ENCODE measurements around the gene REG4.

Gene REG4

GRCh38 chr1:119771770-119772169 is 39.5 kb downstream of the REG4 start:
- H3K79me1 ChIP-seq (ENCODE audit: low read length): no peaks in the 10 kb centered on the region
- H3K27ac ChIP-seq (ENCODE audit: low read depth, low read length): no peak overlapping the region
- no peaks in the 10 kb centered on the region for H3K79me2 ChIP-seq (ENCODE audit: control insufficient read depth, insufficient read depth, low read length, poor library complexity)

GRCh38 chr1:119771016-119771415 is 40.2 kb downstream of the REG4 start:
- no CpG with 5 or more reads among the region's 2 CpGs for WGBS (ENCODE audit: extremely low coverage, insufficient coverage, insufficient read length)
- Histone ChIP-seq H2BK120ac (ENCODE audit: insufficient read depth, low read length, poor library complexity) (no peak overlapping the region), H3K27me3 (ENCODE audit: insufficient read depth, low read length) (no peaks in the 10 kb centered on the region), H4K91ac (ENCODE audit: low read depth, low read length) (no peak overlapping the region), H2AK5ac (ENCODE audit: low read length) (no peak overlapping the region), H2BK5ac (ENCODE audit: low read depth, low read length, poor library complexity) (no peak overlapping the region), H3K4me1 (ENCODE audit: control insufficient read depth in 1 of 2, insufficient read depth in 2 of 2, low read length in 2 of 2) (peaks cover 3 to 6% of the 10 kb centered on the region in 2 experiments), H3K36me3 (ENCODE audit: control insufficient read depth in 1 of 2, insufficient read depth in 2 of 2, low read length in 2 of 2) (no peaks in the 10 kb centered on the region), H2BK12ac (ENCODE audit: low read length) (no peak overlapping the region), H3K14ac (ENCODE audit: low read length) (no peak overlapping the region), H4K12ac (ENCODE audit: low read depth, low read length) (no peak overlapping the region), H3K79me2 (ENCODE audit: control insufficient read depth, insufficient read depth, low read length, poor library complexity) (no peaks in the 10 kb centered on the region), H3K4me2 (ENCODE audit: low read length) (no peak overlapping the region), H2AFZ (ENCODE audit: insufficient read depth, low read length, poor library complexity) (no peak overlapping the region), H3K27ac (ENCODE audit: low read depth, low read length) (no peak overlapping the region), H4K8ac (ENCODE audit: low read depth, low read length) (no peak overlapping the region), H3K9me3 (ENCODE audit: insufficient read depth, low read depth, low read length) (no peaks in the 10 kb centered on the region), H3K79me1 (ENCODE audit: low read length) (no peaks in the 10 kb centered on the region), H3K4me3 (ENCODE audit: low read depth, low read length) (no peak overlapping the region), H3K9ac (ENCODE audit: low read length) (no peak overlapping the region), H3K23ac (ENCODE audit: low read length) (no peak overlapping the region), H3K4ac (ENCODE audit: low read depth, low read length) (no peak overlapping the region), H3K18ac (ENCODE audit: low read length) (no peak overlapping the region)
- no peak for DNase-seq

More at GRCh38 chr1:119771770-119772169, 39.5 kb downstream of the REG4 start:
- Histone ChIP-seq H3K4me1 (ENCODE audit: control insufficient read depth in 1 of 2, insufficient read depth in 2 of 2, low read length in 2 of 2) (peaks cover 3 to 6% of the 10 kb centered on the region in 2 experiments), H3K14ac (ENCODE audit: low read length) (no peak overlapping the region), H3K4ac (ENCODE audit: low read depth, low read length) (no peak overlapping the region), H2AFZ (ENCODE audit: insufficient read depth, low read length, poor library complexity) (no peak overlapping the region), H3K36me3 (ENCODE audit: control insufficient read depth in 1 of 2, insufficient read depth in 2 of 2, low read length in 2 of 2) (no peaks in the 10 kb centered on the region), H3K4me3 (ENCODE audit: low read depth, low read length) (no peak overlapping the region), H3K27me3 (ENCODE audit: insufficient read depth, low read length) (no peaks in the 10 kb centered on the region), H4K8ac (ENCODE audit: low read depth, low read length) (no peak overlapping the region), H4K91ac (ENCODE audit: low read depth, low read length) (no peak overlapping the region), H3K4me2 (ENCODE audit: low read length) (no peak overlapping the region), H2BK5ac (ENCODE audit: low read depth, low read length, poor library complexity) (no peak overlapping the region), H3K9ac (ENCODE audit: low read length) (no peak overlapping the region), H2AK5ac (ENCODE audit: low read length) (no peak overlapping the region), H4K12ac (ENCODE audit: low read depth, low read length) (no peak overlapping the region), H2BK120ac (ENCODE audit: insufficient read depth, low read length, poor library complexity) (no peak overlapping the region), H3K23ac (ENCODE audit: low read length) (no peak overlapping the region), H2BK12ac (ENCODE audit: low read length) (no peak overlapping the region), H3K9me3 (ENCODE audit: insufficient read depth, low read depth, low read length) (no peaks in the 10 kb centered on the region), H3K18ac (ENCODE audit: low read length) (no peak overlapping the region)
- DNase-seq: no peak
- WGBS (ENCODE audit: extremely low coverage, insufficient coverage, insufficient read length): no CpG with 5 or more reads among the region's 3 CpGs

GRCh38 chr1:119768778-119769177 is 42.5 kb downstream of the REG4 start, which contains the start of gene HMGCS2:
HMGCS2 (minus strand) TSS chr1:119768905; CDS start chr1:119768844, 61 bp downstream.
- H4K8ac ChIP-seq (ENCODE audit: low read depth, low read length): no peak within 1 kb of the TSS
- H3K9me3 ChIP-seq (ENCODE audit: insufficient read depth, low read depth, low read length): peaks cover 5% of the 10 kb centered on the region
- H2BK5ac ChIP-seq (ENCODE audit: low read depth, low read length, poor library complexity): no peak within 1 kb of the TSS
- H3K23ac ChIP-seq (ENCODE audit: low read length): no peak within 1 kb of the TSS
- H3K4me1 ChIP-seq (ENCODE audit: control insufficient read depth in 1 of 2, insufficient read depth in 2 of 2, low read length in 2 of 2): peaks cover 0 to 3% of the 10 kb centered on the region in 2 experiments
- no peak within 1 kb of the TSS for H2BK120ac ChIP-seq (ENCODE audit: insufficient read depth, low read length, poor library complexity)
- H3K27me3 ChIP-seq (ENCODE audit: insufficient read depth, low read length): no peaks in the 10 kb centered on the region
- no CpG with 5 or more reads among the region's 8 CpGs for WGBS (ENCODE audit: extremely low coverage, insufficient coverage, insufficient read length)
- no peak within 1 kb of the TSS for H3K4ac ChIP-seq (ENCODE audit: low read depth, low read length)
- H2AK5ac ChIP-seq (ENCODE audit: low read length): no peak within 1 kb of the TSS
- H3K27ac ChIP-seq (ENCODE audit: low read depth, low read length): no peak within 1 kb of the TSS
- H3K18ac ChIP-seq (ENCODE audit: low read length): no peak within 1 kb of the TSS
- H2BK12ac ChIP-seq (ENCODE audit: low read length): no peak within 1 kb of the TSS
- no peak within 1 kb of the TSS for H4K12ac ChIP-seq (ENCODE audit: low read depth, low read length)
- no peak within 1 kb of the TSS for H3K9ac ChIP-seq (ENCODE audit: low read length)
- no peak within 1 kb of the TSS for H3K4me3 ChIP-seq (ENCODE audit: low read depth, low read length)
- no peak within 1 kb of the TSS for H3K4me2 ChIP-seq (ENCODE audit: low read length)
- H4K91ac ChIP-seq (ENCODE audit: low read depth, low read length): no peak within 1 kb of the TSS
- H2AFZ ChIP-seq (ENCODE audit: insufficient read depth, low read length, poor library complexity): no peak within 1 kb of the TSS
- H3K14ac ChIP-seq (ENCODE audit: low read length): no peak within 1 kb of the TSS
- DNase-seq: no peak
- no peaks in the 10 kb centered on the region for H3K79me2 ChIP-seq (ENCODE audit: control insufficient read depth, insufficient read depth, low read length, poor library complexity)
- no peaks in the 10 kb centered on the region for H3K79me1 ChIP-seq (ENCODE audit: low read length)
- no peaks in the 10 kb centered on the region for H3K36me3 ChIP-seq (ENCODE audit: control insufficient read depth in 1 of 2, insufficient read depth in 2 of 2, low read length in 2 of 2)

GRCh38 chr1:119767486-119767885 is 43.8 kb downstream of the REG4 start:
- H3K4me2 ChIP-seq (ENCODE audit: low read length): no peak overlapping the region
- no peak overlapping the region for H3K9ac ChIP-seq (ENCODE audit: low read length)
- no peak overlapping the region for H3K18ac ChIP-seq (ENCODE audit: low read length)
- no peak overlapping the region for H3K27ac ChIP-seq (ENCODE audit: low read depth, low read length)
- H3K4me1 ChIP-seq (ENCODE audit: control insufficient read depth in 1 of 2, insufficient read depth in 2 of 2, low read length in 2 of 2): no peaks in the 10 kb centered on the region
- H3K9me3 ChIP-seq (ENCODE audit: insufficient read depth, low read depth, low read length): peaks cover 5% of the 10 kb centered on the region
- H2AK5ac ChIP-seq (ENCODE audit: low read length): no peak overlapping the region
- H4K12ac ChIP-seq (ENCODE audit: low read depth, low read length): no peak overlapping the region
- H3K79me1 ChIP-seq (ENCODE audit: low read length): no peaks in the 10 kb centered on the region
- no peak for DNase-seq
- no peaks in the 10 kb centered on the region for H3K27me3 ChIP-seq (ENCODE audit: insufficient read depth, low read length)
- H3K36me3 ChIP-seq (ENCODE audit: control insufficient read depth in 1 of 2, insufficient read depth in 2 of 2, low read length in 2 of 2): no peaks in the 10 kb centered on the region
- no peak overlapping the region for H4K8ac ChIP-seq (ENCODE audit: low read depth, low read length)
- no peak overlapping the region for H3K4me3 ChIP-seq (ENCODE audit: low read depth, low read length)
- WGBS (ENCODE audit: extremely low coverage, insufficient coverage, insufficient read length): no CpG with 5 or more reads among the region's 2 CpGs
- no peak overlapping the region for H2BK12ac ChIP-seq (ENCODE audit: low read length)
- H3K4ac ChIP-seq (ENCODE audit: low read depth, low read length): no peak overlapping the region
- no peak overlapping the region for H2AFZ ChIP-seq (ENCODE audit: insufficient read depth, low read length, poor library complexity)
- H2BK120ac ChIP-seq (ENCODE audit: insufficient read depth, low read length, poor library complexity): no peak overlapping the region
- H3K14ac ChIP-seq (ENCODE audit: low read length): no peak overlapping the region
- H3K23ac ChIP-seq (ENCODE audit: low read length): no peak overlapping the region
- no peaks in the 10 kb centered on the region for H3K79me2 ChIP-seq (ENCODE audit: control insufficient read depth, insufficient read depth, low read length, poor library complexity)
- H4K91ac ChIP-seq (ENCODE audit: low read depth, low read length): no peak overlapping the region
- H2BK5ac ChIP-seq (ENCODE audit: low read depth, low read length, poor library complexity): no peak overlapping the region

Measured in trophoblast cell (in vitro differentiated cells and primary cell).